GM23338 (cell line): Measurements from ENCODE around the gene CD247. TPM values are rescaled to one million over a fixed set of nuclear protein-coding genes. Genes with fewer than 3 reads are reported as not detected.

Source experiments
- ATAC-seq: fragments of 200-7000 bp; cut with Tn5 transposase; 3 replicates; pipeline ENCODE4 v1.9.1; 2020
- DNase-seq: peaks from one replicate; pipeline ENCODE4 v3.0.0-alpha.2; 2015; ENCODE audit warnings: low spot score
- H2AFZ ChIP-seq: fragments of 200-600 bp; sonication (generic); 2 replicates; pipeline ENCODE4 v1.8.0; 2016; ENCODE audit warnings: antibody characterized with exemption, mild to moderate bottlenecking, moderate library complexity
- H3F3A ChIP-seq: fragments of 200-600 bp; sonication (generic); replicated peaks from 2 replicates; pipeline ENCODE4 v1.8.0; 2017; ENCODE audit warnings: antibody characterized with exemption, mixed run types, low read depth
- H3K27ac ChIP-seq: fragments of 200-600 bp; sonication (generic); 2 replicates; pipeline ENCODE4 v1.6.1; 2016; ENCODE audit warnings: low read depth
- H3K27me3 ChIP-seq: fragments of 200-600 bp; sonication (generic); 2 replicates; pipeline ENCODE4 v1.8.0; 2016; ENCODE audit warnings: mild to moderate bottlenecking, mixed run types, moderate library complexity; ENCODE audit not compliant: insufficient read depth
- H3K36me3 ChIP-seq: fragments of 200-600 bp; sonication (generic); 2 replicates; pipeline ENCODE4 v1.8.0; 2016; ENCODE audit warnings: mild to moderate bottlenecking; ENCODE audit not compliant: insufficient read depth
- H3K4me1 ChIP-seq: fragments of 200-600 bp; sonication (generic); 2 replicates; pipeline ENCODE4 v1.8.0; 2016; ENCODE audit warnings: mild to moderate bottlenecking, moderate library complexity; ENCODE audit not compliant: insufficient read depth
- H3K4me2 ChIP-seq: fragments of 200-600 bp; sonication (generic); 2 replicates; pipeline ENCODE4 v1.7.1; 2017; ENCODE audit warnings: mixed run types
- H3K4me3 ChIP-seq: fragments of 200-600 bp; sonication (generic); 2 replicates; pipeline ENCODE4 v1.6.1; 2016; ENCODE audit warnings: mixed run types
- H3K79me2 ChIP-seq: fragments of 200-600 bp; sonication (generic); replicated peaks from 2 replicates; pipeline ENCODE4 v1.8.0; 2017; ENCODE audit warnings: mild to moderate bottlenecking; ENCODE audit not compliant: insufficient read depth
- H3K9me2 ChIP-seq: fragments of 200-600 bp; sonication (generic); 2 replicates; pipeline ENCODE4 v1.8.0; 2017; ENCODE audit not compliant: insufficient read depth
- H4K20me1 ChIP-seq: fragments of 200-600 bp; sonication (generic); replicated peaks from 2 replicates; pipeline ENCODE4 v1.8.0; 2017; ENCODE audit warnings: mild to moderate bottlenecking; ENCODE audit not compliant: insufficient read depth
- H3K27ac Mint-ChIP-seq: 2 replicates; pipeline ENCODE4 v1.8.0; 2020; ENCODE audit warnings: inconsistent platforms, mild to moderate bottlenecking, moderate library complexity, mixed read lengths
- H3K27me3 Mint-ChIP-seq: 3 replicates; pipeline ENCODE4 v1.8.0; 2022; ENCODE audit warnings: low read depth, mild to moderate bottlenecking, moderate library complexity, mixed read lengths, inconsistent platforms; ENCODE audit not compliant: insufficient read depth, poor library complexity
- H3K36me3 Mint-ChIP-seq: 3 replicates; pipeline ENCODE4 v1.8.0; 2021; ENCODE audit warnings: low read depth, mild to moderate bottlenecking, inconsistent platforms, moderate library complexity, mixed read lengths
- H3K4me1 Mint-ChIP-seq: 3 replicates; pipeline ENCODE4 v1.8.0; 2020; ENCODE audit warnings: mild to moderate bottlenecking, inconsistent platforms, mixed read lengths
- H3K4me3 Mint-ChIP-seq: 3 replicates; pipeline ENCODE4 v1.8.0; 2021; ENCODE audit warnings: moderate library complexity, mild to moderate bottlenecking, inconsistent platforms, mixed read lengths
- H3K9me3 Mint-ChIP-seq: 3 replicates; pipeline ENCODE4 v1.8.0; 2020; ENCODE audit warnings: moderate library complexity, mild to moderate bottlenecking, inconsistent platforms, mixed read lengths
- CREB1 ChIP-seq: fragments of 250-450 bp; sonication (Bioruptor Pico); IDR thresholded peaks from 2 replicates; pipeline ENCODE4 v1.5.0; 2020; ENCODE audit warnings: low read depth, mild to moderate bottlenecking, moderate library complexity
- CTCF ChIP-seq, 2 experiments: fragments of 200-600 bp in 1 of 2; sonication (generic) in 1 of 2; conservative IDR thresholded peaks; 2 replicates each; pipeline versions ENCODE4 v1.5.1 to v1.6.1; 2016 to 2017; ENCODE audit warnings: antibody characterized with exemption in 2 of 2, low read depth in 2 of 2, mild to moderate bottlenecking in 2 of 2, moderate library complexity in 1 of 2
- ETS1 ChIP-seq: IDR thresholded peaks from 2 replicates; pipeline ENCODE4 v1.6.1; 2016; ENCODE audit warnings: antibody characterized with exemption
- EZH2 ChIP-seq: fragments of 200-600 bp; sonication (generic); IDR thresholded peaks from one replicate; pipeline ENCODE4 v1.8.0; 2017; ENCODE audit warnings: antibody characterized with exemption, mild to moderate bottlenecking, low read depth; ENCODE audit not compliant: unreplicated experiment
- EZH2phosphoT487 ChIP-seq: fragments of 200-600 bp; sonication (generic); IDR thresholded peaks from one replicate; pipeline ENCODE4 v1.8.1; 2018; ENCODE audit warnings: antibody characterized with exemption; ENCODE audit not compliant: unreplicated experiment
- JUNB ChIP-seq: IDR thresholded peaks from one replicate; pipeline ENCODE4 v1.6.1; 2016; ENCODE audit warnings: antibody characterized with exemption; ENCODE audit not compliant: unreplicated experiment
- NANOG ChIP-seq: IDR thresholded peaks from 2 replicates; pipeline ENCODE4 v1.6.1; 2016; ENCODE audit warnings: antibody characterized with exemption, borderline replicate concordance
- POLR2AphosphoS5 ChIP-seq: IDR thresholded peaks from 2 replicates; pipeline ENCODE4 v1.6.1; 2016; ENCODE audit warnings: antibody characterized with exemption, low read depth
- REST ChIP-seq: IDR thresholded peaks from one replicate; pipeline ENCODE4 v1.6.1; 2018; ENCODE audit warnings: antibody characterized with exemption; ENCODE audit not compliant: unreplicated experiment
- STAT1 ChIP-seq: IDR thresholded peaks from one replicate; pipeline ENCODE4 v1.6.1; 2016; ENCODE audit warnings: antibody characterized with exemption; ENCODE audit not compliant: unreplicated experiment
- ZNF114 ChIP-seq: fragments of 250-450 bp; sonication (Bioruptor Pico); IDR thresholded peaks from 2 replicates; pipeline ENCODE4 v1.5.0; 2020; ENCODE audit warnings: mild to moderate bottlenecking, moderate library complexity
- ZNF331 ChIP-seq: fragments of 250-450 bp; sonication (Bioruptor Pico); IDR thresholded peaks from 2 replicates; pipeline ENCODE4 v1.5.0; 2020; ENCODE audit warnings: low read depth, mild to moderate bottlenecking, moderate library complexity
- polyA plus RNA-seq: library from polyadenylated mRNA; unstranded; fragments of >200 nt; fragmentation: Nextera tagmentation; extraction: Ambion mirVana; gene quantifications from 2 replicates; pipeline ENCODE4 v1.2.1, GENCODE V29; 2016
- total RNA-seq: library from RNA; depleted of rRNA; stranded (reverse); fragments of >200 nt; shearing (Covaris generic); gene quantifications from 2 replicates; pipeline ENCODE4 v1.2.3, GENCODE V29; 2014
- TF ChIP-seq, protein P1 (sequence below): fragments of 250-450 bp; sonication (Bioruptor Pico); IDR thresholded peaks from 2 replicates; pipeline ENCODE4 v1.5.0; 2020; ENCODE audit warnings: mild to moderate bottlenecking, moderate library complexity

The CD247 gene
- total and polyA plus RNA-seq, 2 experiments from 2014 or later, result 1.2 to 1.4 TPM

- H3K4me2 ChIP-seq, result no peak overlapping the region
- no peak for ATAC-seq
- Mint-ChIP-seq H3K4me3 (no peak overlapping the region), H3K27me3 (peaks cover 9% of the 10 kb centered on the region), H3K4me1 (peaks cover 23% of the 10 kb centered on the region), H3K36me3 (no peaks in the 10 kb centered on the region), H3K9me3 (no peaks in the 10 kb centered on the region), H3K27ac (no peak overlapping the region)
- H3F3A ChIP-seq, result no peaks in the 10 kb centered on the region
- H3K9me2 ChIP-seq, result no peaks in the 10 kb centered on the region
- TF ChIP-seq POLR2AphosphoS5, result no peak
- TF ChIP-seq ZNF331 (CRISPR knock-in tag), result no peak
- TF ChIP-seq CREB1, result no peak
- TF ChIP-seq ZNF114 (CRISPR knock-in tag), result no peak
- TF ChIP-seq, protein P1, sequence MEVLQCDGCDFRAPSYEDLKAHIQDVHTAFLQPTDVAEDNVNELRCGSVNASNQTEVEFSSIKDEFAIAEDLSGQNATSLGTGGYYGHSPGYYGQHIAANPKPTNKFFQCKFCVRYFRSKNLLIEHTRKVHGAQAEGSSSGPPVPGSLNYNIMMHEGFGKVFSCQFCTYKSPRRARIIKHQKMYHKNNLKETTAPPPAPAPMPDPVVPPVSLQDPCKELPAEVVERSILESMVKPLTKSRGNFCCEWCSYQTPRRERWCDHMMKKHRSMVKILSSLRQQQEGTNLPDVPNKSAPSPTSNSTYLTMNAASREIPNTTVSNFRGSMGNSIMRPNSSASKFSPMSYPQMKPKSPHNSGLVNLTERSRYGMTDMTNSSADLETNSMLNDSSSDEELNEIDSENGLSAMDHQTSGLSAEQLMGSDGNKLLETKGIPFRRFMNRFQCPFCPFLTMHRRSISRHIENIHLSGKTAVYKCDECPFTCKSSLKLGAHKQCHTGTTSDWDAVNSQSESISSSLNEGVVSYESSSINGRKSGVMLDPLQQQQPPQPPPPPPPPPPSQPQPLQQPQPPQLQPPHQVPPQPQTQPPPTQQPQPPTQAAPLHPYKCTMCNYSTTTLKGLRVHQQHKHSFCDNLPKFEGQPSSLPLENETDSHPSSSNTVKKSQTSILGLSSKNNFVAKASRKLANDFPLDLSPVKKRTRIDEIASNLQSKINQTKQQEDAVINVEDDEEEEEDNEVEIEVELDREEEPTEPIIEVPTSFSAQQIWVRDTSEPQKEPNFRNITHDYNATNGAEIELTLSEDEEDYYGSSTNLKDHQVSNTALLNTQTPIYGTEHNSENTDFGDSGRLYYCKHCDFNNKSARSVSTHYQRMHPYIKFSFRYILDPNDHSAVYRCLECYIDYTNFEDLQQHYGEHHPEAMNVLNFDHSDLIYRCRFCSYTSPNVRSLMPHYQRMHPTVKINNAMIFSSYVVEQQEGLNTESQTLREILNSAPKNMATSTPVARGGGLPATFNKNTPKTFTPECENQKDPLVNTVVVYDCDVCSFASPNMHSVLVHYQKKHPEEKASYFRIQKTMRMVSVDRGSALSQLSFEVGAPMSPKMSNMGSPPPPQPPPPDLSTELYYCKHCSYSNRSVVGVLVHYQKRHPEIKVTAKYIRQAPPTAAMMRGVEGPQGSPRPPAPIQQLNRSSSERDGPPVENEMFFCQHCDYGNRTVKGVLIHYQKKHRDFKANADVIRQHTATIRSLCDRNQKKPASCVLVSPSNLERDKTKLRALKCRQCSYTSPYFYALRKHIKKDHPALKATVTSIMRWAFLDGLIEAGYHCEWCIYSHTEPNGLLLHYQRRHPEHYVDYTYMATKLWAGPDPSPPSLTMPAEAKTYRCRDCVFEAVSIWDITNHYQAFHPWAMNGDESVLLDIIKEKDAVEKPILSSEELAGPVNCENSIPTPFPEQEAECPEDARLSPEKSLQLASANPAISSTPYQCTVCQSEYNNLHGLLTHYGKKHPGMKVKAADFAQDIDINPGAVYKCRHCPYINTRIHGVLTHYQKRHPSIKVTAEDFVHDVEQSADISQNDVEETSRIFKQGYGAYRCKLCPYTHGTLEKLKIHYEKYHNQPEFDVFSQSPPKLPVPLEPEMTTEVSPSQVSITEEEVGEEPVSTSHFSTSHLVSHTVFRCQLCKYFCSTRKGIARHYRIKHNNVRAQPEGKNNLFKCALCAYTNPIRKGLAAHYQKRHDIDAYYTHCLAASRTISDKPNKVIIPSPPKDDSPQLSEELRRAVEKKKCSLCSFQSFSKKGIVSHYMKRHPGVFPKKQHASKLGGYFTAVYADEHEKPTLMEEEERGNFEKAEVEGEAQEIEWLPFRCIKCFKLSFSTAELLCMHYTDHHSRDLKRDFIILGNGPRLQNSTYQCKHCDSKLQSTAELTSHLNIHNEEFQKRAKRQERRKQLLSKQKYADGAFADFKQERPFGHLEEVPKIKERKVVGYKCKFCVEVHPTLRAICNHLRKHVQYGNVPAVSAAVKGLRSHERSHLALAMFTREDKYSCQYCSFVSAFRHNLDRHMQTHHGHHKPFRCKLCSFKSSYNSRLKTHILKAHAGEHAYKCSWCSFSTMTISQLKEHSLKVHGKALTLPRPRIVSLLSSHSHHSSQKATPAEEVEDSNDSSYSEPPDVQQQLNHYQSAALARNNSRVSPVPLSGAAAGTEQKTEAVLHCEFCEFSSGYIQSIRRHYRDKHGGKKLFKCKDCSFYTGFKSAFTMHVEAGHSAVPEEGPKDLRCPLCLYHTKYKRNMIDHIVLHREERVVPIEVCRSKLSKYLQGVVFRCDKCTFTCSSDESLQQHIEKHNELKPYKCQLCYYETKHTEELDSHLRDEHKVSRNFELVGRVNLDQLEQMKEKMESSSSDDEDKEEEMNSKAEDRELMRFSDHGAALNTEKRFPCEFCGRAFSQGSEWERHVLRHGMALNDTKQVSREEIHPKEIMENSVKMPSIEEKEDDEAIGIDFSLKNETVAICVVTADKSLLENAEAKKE (CRISPR knock-in tag), result no peak
- TF ChIP-seq ETS1, result no peak
- TF ChIP-seq REST, result no peak
- TF ChIP-seq NANOG, result no peak
- no peak for TF ChIP-seq STAT1
- no peak for TF ChIP-seq EZH2
- no peak for TF ChIP-seq EZH2phosphoT487
- no peak for TF ChIP-seq JUNB
- TF ChIP-seq CTCF (conservative IDR thresholded peaks at IDR 0.05; ENCODE audit: low read depth in 2 of 2), result no peak
- no peaks in the 10 kb centered on the region; the same call in 1 of the 2 replicates for H3K36me3 ChIP-seq
- H4K20me1 ChIP-seq, result no peaks in the 10 kb centered on the region
- H2AFZ ChIP-seq, result peak overlapping the region; percentile 56; the same call in 1 of the 2 replicates
- no peak for DNase-seq
- H3K27me3 ChIP-seq, result no peaks in the 10 kb centered on the region
- H3K4me1 ChIP-seq, result peaks cover 10% of the 10 kb centered on the region
- H3K4me3 ChIP-seq, result no peak overlapping the region
- no peak overlapping the region for H3K27ac ChIP-seq
- H3K79me2 ChIP-seq, result no peaks in the 10 kb centered on the region
These were observed 34.5 kb downstream of the CD247 start for GRCh38 chr1:167483790-167484189.
